Activated naive CD4-positive, alpha-beta T cell (primary cell): ENCODE results near the gene OSBPL7.
"Not testable (repeated sequence)": the region's sequence is repeated elsewhere in the genome, so short reads cannot be mapped to it uniquely, and the experiment has no call there.

Experiments used
- DNase-seq, 4 experiments: peaks; one replicate each; lab custom pipeline; 2025; lab: John Stamatoyannopoulos, UW

OSBPL7 gene

DNA sequence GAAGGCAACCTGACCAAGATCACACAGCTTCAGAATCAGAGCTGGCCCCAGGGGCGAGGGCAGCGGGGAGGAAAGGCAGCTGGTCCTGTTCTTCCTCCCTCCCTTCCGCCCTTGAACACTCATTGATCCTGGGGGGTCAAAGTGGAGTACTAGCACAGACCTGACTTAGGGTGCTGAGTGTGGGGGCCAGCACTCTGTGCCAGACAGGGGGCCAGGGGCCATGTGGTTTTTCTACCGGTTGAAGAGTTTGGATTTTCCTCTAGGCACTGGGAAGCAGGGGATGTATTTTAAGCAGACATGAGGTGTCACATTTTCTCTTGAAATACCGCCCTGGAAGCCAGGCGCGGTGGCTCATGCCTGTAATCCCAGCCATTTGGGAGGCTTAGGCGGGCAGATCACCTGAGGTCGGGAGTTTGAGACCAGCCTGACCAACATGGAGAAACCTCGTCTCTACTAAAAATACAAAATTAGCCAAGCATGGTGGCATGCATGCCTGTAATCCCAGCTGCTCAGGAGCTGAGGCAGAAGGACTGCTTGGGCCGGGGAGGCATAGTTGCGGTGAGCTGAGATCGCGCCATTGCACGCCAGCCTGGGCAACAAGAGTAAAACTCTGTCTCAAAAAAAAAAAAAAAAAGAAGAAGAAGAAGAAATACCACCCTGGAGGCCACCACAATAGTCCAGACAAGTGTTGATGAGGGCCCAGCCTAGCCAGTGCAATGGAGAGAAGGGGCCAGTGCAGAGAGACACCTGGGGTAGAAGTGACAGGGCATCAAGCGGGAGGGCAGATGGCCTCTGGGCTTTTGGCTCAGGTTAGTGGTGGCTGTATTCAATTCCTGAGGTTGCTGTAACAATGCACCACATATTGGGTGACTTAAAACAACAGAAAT, 15.3 kb downstream of the OSBPL7 start:
- DNase-seq = no peak

DNA sequence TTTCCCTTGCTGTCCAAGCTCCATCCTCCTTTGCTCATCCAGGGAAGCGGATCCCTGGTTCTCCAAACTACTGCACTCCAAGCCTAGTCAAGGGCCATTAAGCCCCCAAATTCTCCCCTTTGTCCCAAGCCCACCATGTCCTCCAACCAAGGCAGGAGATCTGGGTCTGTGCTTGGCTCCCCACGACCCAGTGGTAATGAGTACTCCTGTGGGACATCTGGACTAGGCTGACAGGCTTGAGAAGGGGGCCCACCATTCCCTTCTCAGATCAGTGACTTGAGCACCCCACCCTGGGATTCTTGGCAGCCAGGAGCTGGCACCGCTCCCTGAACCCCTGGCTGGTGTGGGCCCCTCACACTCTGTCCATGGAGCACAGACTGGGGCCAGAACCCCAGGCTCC, 17.1 kb downstream of the OSBPL7 start:
- no peak for DNase-seq

GRCh38 chr17:47803751-47804150, 17.8 kb downstream of the OSBPL7 start:
- DNase-seq = no peak

GRCh38 chr17:47803201-47803600, 18.4 kb downstream of the OSBPL7 start:
- no peak for DNase-seq

DNA sequence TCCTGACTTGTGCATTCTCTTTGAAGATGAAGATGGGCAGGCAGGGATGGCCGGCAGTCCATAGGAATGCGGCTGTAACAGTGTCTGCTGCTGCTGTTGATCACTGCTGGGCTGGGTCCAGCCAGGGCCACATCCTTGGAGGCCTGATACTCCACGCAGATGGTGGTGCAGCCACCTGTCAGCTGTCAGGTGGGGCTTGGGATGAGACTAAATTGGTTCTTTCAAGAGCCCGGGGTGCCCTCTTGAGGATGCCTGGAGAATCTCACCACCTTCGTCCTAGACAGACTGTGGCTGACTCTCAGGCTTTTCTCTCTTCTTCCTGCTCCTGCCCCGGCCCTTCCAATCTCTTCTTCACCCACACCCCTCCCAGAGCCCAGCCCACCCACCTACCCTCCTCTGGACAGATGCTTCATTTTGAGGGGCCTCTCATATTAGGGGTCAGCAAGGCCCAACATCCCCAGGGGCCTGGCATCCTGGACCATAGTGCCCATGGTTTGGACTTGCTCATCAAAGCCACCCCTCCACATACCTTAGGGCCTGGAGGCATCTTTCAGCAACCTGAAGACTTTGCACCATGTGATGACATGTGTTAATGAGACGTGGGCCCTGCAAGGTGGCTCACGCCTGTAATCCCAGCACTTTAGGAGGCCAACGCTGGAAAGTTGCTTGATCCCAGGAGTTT, 19.1 kb downstream of the OSBPL7 start:
- peak in 1 of 4 experiments; percentile 16 for DNase-seq

- DNase-seq = no peak
Measured at GRCh38 chr17:47801906-47802305, 19.7 kb downstream of the OSBPL7 start.

DNA sequence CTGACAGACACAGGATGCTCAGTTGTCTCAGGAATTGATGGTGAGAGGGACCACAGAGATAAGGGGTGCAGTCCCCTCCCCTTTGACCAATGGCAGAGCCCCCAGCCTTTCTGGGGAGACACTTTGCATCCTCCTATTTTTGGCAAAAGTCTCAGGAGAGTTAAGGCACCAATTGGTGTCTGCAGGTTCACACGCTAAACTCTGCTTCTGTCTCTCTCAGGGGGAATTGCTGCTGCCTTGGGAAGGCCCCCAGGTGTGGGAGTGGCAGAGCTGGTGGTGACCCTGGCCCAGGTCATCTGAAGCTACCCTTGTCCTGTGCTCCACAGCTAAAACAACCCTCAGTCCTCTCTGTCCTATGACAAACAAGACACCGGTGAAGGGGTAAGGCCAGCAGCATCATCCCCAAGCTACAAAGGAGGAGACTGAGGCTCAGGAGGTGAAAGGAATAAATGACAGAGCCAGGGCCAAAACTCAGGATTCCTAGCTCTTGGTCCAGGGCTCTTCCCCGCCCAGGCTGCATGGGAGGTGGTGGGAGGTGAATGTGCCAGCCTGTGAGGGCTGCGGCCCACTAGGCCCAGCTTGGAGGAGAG, 20.3 kb downstream of the OSBPL7 start:
- DNase-seq = no peak

- no peak for DNase-seq
Measured at GRCh38 chr17:47800686-47801085, 20.9 kb downstream of the OSBPL7 start.

DNA sequence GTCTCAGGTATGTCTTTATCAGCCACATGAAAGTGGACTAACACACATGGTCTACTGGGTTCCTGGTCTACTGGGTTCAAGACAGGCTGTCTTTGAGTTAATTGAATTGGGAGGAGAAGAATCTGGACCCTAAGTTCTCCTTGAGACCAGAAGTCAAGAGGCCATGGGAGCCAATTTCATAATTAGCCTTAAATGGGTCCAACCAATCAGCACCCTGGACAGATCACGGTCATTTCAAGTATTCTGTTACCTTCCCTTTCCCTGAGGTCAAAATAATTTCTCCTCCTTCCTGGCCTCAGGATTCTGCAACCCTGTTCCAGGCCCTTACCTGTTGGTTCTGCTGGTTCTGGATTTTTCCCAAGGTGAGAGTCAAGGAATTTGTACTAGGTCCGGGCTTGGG, 23.8 kb downstream of the OSBPL7 start:
- no peak for DNase-seq

DNA sequence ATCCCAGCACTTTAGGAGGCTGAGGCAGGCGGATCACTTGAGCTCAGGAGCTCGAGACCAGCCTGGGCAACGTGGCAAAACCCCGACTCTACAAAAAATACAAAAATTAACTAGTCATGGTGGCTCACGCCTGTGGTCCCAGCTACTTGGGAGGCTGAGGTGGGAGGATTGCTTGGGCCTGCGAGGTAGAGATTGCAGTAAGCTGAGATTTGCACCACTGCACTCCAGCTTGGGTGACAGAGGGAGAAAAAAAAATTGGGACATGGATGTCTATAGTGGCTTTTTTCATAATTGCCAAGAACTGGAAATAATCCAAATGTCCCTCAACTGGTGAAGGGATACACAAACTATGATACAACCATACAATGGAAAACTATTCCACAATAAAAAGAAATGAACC, 28.6 kb downstream of the OSBPL7 start:
- no peak for DNase-seq

- DNase-seq = no peak
Measured at GRCh38 chr17:47792457-47792856, 29.1 kb downstream of the OSBPL7 start.

- no peak for DNase-seq
Measured at GRCh38 chr17:47791025-47791424, 30.6 kb downstream of the OSBPL7 start.

- DNase-seq = peak in 1 of 4 experiments; percentile 14
Measured at GRCh38 chr17:47789611-47790561, 31.7 kb downstream of the OSBPL7 start.

DNA sequence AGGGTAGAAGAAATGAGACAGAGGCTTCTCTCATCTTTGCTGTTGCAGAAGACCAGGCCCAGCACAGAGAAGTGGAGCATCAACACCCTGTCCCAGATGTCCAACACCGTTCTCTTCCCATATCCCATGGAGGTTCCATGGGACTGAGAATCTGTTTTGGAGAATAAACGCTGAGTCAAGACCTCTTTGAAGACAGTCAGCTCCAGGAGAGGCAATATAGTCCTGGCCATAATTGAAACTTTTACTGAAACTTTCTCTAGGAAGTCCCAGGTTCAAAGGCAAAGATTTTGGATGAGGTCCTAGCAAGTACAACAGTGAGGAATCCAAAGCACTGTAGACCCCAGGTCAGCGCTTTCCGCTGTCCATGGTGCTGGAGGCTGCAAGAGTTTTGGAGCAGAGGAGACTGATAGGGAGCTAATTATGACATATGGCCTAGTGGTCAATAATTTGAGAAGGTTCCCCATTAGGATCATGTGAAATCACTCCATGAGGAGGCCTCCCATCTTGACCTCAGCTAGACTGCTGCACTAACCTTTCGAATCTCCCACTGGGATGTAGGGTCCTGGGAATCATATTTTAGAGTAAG, 36.0 kb downstream of the OSBPL7 start:
- no peak for DNase-seq

GRCh38 chr17:47781397-47781796, 40.2 kb downstream of the OSBPL7 start:
- no peak for DNase-seq

DNA sequence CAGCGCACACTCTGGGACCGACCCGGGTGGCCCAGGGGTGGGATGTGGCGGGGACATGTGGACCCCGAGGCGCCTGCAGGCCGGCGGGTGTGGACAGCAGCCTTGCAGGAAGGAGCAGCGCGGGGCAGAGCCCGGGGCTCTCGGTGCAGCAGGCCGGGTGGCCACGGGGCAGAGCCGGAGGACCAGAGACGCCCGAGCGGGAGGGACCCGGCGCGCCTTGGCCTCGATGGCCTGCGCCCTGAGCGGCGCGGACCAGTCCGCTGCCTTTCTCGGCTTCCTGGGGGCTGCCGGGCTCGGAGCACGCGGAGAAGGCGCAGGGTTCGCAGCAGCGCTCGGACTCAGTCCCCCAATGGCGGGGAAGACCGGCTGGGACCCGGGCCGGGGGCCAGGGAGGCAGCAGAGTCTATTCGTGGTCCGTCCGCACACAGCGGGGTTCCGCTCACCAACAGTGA, 43.4 kb downstream of the OSBPL7 start:
- no peak for DNase-seq

GRCh38 chr17:47776330-47777197, 45.0 kb downstream of the OSBPL7 start:
- DNase-seq = no peak

- no peak for DNase-seq
Measured at GRCh38 chr17:47774987-47775580, 46.5 kb downstream of the OSBPL7 start.

DNA sequence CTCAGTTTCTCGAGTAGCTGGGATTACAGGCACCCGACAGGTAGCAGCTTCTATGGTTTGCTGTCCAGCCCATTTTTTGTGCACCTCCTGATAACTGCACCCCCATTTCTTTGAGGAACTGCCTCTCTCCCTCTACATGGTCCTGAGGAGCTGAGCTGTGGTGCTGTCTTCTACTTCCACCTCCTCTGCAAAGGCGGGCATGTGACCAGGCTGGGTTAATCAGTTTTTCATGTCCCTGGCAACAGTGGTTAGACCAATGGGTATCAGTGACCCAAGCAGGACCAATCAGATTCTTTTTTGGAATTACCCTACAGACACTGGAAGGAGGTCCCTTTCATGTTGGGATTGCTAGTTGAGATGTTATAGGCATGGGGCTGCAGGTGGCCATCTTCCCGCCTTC, 47.3 kb downstream of the OSBPL7 start:
- DNase-seq = no peak

- not testable (repeated sequence) for DNase-seq
Measured at GRCh38 chr17:47773649-47774048, 47.9 kb downstream of the OSBPL7 start.
